Smooth muscle cell (in vitro differentiated cells): ENCODE measurements around the gene LGALS1. TPM values are rescaled to one million over a fixed set of nuclear protein-coding genes. Genes with fewer than 3 reads are reported as not detected.

Source experiments
- DNase-seq: peaks from one replicate; lab custom pipeline; 2025; ENCODE audit not compliant: unreplicated experiment; lab: John Stamatoyannopoulos, UW
- H2AFZ ChIP-seq: fragments of 200-600 bp; sonication (generic); 2 replicates; pipeline ENCODE4 v1.6.0; 2016; ENCODE audit warnings: antibody characterized with exemption, low read depth, mild to moderate bottlenecking
- H3F3A ChIP-seq: fragments of 200-600 bp; sonication (generic); 2 replicates; pipeline ENCODE4 v1.6.0; 2017; ENCODE audit warnings: antibody characterized with exemption, low read depth
- H3K27ac ChIP-seq: fragments of 200-600 bp; sonication (generic); 2 replicates; pipeline ENCODE4 v1.5.1; 2016; ENCODE audit warnings: low read depth, mild to moderate bottlenecking
- H3K27me3 ChIP-seq: fragments of 200-600 bp; sonication (generic); 2 replicates; pipeline ENCODE4 v1.6.1; 2016; ENCODE audit warnings: low read depth, mild to moderate bottlenecking
- H3K36me3 ChIP-seq: fragments of 200-600 bp; sonication (generic); 2 replicates; pipeline ENCODE4 v1.5.1; 2016; ENCODE audit warnings: low read depth
- H3K4me1 ChIP-seq: fragments of 200-600 bp; sonication (generic); 2 replicates; pipeline ENCODE4 v1.5.1; 2016; ENCODE audit warnings: low read depth
- H3K4me2 ChIP-seq: fragments of 200-600 bp; sonication (generic); 2 replicates; pipeline ENCODE4 v1.6.0; 2016; ENCODE audit warnings: mild to moderate bottlenecking
- H3K4me3 ChIP-seq: fragments of 200-600 bp; sonication (generic); 2 replicates; pipeline ENCODE4 v1.5.1; 2016; ENCODE audit warnings: mild to moderate bottlenecking
- H3K79me2 ChIP-seq: fragments of 200-600 bp; sonication (generic); 2 replicates; pipeline ENCODE4 v1.6.0; 2016; ENCODE audit warnings: low read depth, mild to moderate bottlenecking
- H3K9ac ChIP-seq: fragments of 200-600 bp; sonication (generic); 2 replicates; pipeline ENCODE4 v1.6.0; 2016; ENCODE audit warnings: low read depth
- H3K9me3 ChIP-seq: fragments of 200-600 bp; sonication (generic); replicated peaks from 2 replicates; pipeline ENCODE4 v1.5.1; 2016; ENCODE audit warnings: low read depth
- H4K20me1 ChIP-seq: fragments of 200-600 bp; sonication (generic); 2 replicates; pipeline ENCODE4 v1.6.0; 2016; ENCODE audit warnings: low read depth
- WGBS: methylation state at CpG from one replicate; pipeline ENCODE4 v1.1.7; 2016; ENCODE audit warnings: low lambda C conversion rate; 5-methylcytosine and 5-hydroxymethylcytosine counted together
- polyA plus RNA-seq: library from polyadenylated mRNA; unstranded; fragments of >200 nt; fragmentation: Nextera tagmentation; extraction: Ambion mirVana; gene quantifications from 2 replicates; pipeline ENCODE4 v1.2.1, GENCODE V29; 2016
- small RNA-seq: library from RNA; depleted of rRNA; stranded (forward); fragments of <200 nt; gene quantifications from one replicate; pipeline ENCODE3, GENCODE V24; 2014
- total RNA-seq: library from RNA; depleted of rRNA; stranded (reverse); fragments of >200 nt; gene quantifications from 2 replicates; pipeline ENCODE4 v1.2.3, GENCODE V29; 2014
- TF ChIP-seq, protein P1 (sequence below): fragments of 200-600 bp; sonication (generic); IDR thresholded peaks from 2 replicates; pipeline ENCODE4 v1.5.1; 2017; ENCODE audit warnings: borderline replicate concordance, mild to moderate bottlenecking, antibody characterized with exemption; ENCODE audit not compliant: insufficient read depth, poor library complexity, severe bottlenecking

Gene LGALS1
- total and polyA plus RNA-seq, 2 experiments from 2014 or later, result 5,079 to 5,332 TPM

DNA sequence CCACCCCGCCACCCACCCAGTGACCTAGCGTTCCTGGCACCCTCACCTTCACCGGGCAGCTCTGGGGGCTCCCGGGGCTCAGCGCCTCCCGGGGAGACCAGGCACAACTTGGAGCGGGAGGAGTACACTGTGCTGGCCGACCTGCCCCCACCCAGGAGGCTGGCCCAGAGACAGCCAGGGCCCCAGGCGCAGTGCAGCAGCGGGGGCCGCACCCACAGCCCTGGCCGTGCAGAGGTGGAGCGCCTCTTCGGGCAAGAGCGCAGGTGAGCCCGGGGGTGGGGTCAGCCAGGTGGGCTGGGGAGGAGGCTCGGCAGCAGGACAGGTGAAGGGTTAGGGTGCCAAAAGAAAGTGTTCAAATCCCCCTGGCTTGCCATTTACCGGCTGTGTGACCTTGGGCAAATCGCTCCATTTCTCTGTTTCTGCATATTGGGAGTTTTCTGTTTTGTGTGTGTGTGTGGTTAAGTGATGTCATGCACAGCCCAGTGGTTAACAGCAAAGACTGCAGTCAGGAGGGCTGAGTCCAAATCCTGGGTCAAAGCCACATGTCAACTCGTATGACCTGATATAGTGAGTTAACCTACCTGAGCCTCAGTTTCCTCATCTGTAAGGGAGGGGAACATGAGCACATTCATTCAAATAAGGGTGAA is 50.9 kb downstream of the LGALS1 start:
- Histone ChIP-seq H4K20me1 (no peaks in the 10 kb centered on the region), H3K9ac (no peak overlapping the region), H3K4me3 (no peak overlapping the region), H3K4me1 (no peaks in the 10 kb centered on the region), H3K9me3 (no peaks in the 10 kb centered on the region), H3K79me2 (no peaks in the 10 kb centered on the region), H3K27ac (no peak overlapping the region), H3K27me3 (no peaks in the 10 kb centered on the region), H3K4me2 (no peak overlapping the region), H2AFZ (no peak overlapping the region), H3F3A (no peaks in the 10 kb centered on the region), H3K36me3 (no peaks in the 10 kb centered on the region)
- TF ChIP-seq, protein P1, sequence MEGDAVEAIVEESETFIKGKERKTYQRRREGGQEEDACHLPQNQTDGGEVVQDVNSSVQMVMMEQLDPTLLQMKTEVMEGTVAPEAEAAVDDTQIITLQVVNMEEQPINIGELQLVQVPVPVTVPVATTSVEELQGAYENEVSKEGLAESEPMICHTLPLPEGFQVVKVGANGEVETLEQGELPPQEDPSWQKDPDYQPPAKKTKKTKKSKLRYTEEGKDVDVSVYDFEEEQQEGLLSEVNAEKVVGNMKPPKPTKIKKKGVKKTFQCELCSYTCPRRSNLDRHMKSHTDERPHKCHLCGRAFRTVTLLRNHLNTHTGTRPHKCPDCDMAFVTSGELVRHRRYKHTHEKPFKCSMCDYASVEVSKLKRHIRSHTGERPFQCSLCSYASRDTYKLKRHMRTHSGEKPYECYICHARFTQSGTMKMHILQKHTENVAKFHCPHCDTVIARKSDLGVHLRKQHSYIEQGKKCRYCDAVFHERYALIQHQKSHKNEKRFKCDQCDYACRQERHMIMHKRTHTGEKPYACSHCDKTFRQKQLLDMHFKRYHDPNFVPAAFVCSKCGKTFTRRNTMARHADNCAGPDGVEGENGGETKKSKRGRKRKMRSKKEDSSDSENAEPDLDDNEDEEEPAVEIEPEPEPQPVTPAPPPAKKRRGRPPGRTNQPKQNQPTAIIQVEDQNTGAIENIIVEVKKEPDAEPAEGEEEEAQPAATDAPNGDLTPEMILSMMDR, result no peak
- DNase-seq, result no peak
- WGBS, result 94% methylated on average over 20 of the region's 20 CpGs

DNA sequence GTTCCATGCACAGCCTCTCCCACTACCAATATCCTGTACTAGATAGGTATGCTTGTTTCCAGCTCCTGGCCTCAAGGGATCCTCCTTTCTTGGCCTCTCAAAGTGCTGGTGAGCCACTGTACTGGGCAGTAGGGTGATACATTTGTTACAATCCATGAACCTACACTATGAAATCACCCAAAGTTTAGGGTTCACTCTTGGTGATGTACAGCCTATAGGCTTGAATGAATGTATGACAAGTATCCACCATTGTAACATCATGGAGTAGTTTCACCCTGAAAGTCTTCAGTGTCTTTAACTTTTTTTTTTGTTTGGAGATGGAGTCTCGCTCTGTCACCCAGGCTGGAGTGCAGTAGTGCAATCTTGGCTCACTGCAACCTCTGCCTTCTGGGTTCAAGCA is 53.2 kb downstream of the LGALS1 start:
- H3K4me2 ChIP-seq, result no peak overlapping the region
- no peak overlapping the region for H3K9ac ChIP-seq
- no peaks in the 10 kb centered on the region for H3K9me3 ChIP-seq
- H4K20me1 ChIP-seq, result no peaks in the 10 kb centered on the region
- no peaks in the 10 kb centered on the region for H3K79me2 ChIP-seq
- 100% methylated on average over 1 of the region's 1 CpG for WGBS
- H3K27me3 ChIP-seq, result no peaks in the 10 kb centered on the region
- H2AFZ ChIP-seq, result no peak overlapping the region
- H3K4me3 ChIP-seq, result no peak overlapping the region
- no peak for DNase-seq
- H3K36me3 ChIP-seq, result no peaks in the 10 kb centered on the region
- H3F3A ChIP-seq, result no peaks in the 10 kb centered on the region
- no peak overlapping the region for H3K27ac ChIP-seq
- no peaks in the 10 kb centered on the region for H3K4me1 ChIP-seq
- TF ChIP-seq, protein P1, result no peak

Small RNA genes within 50 kb of the gene (small RNA-seq; reads per million reads assigned to genes)
- 0.11 reads per million for gene RN7SL385P

Other genes starting within 250 kb of the LGALS1 start
- 0.67 and 1.3 TPM in 2 replicates for gene ELFN2, start 248.2 kb upstream of the LGALS1 start, total RNA-seq
- gene ELFN2, start 248.2 kb upstream of the LGALS1 start, polyA plus RNA-seq, result 0.39 and 0.63 TPM in 2 replicates
- gene MFNG, start 189.3 kb upstream of the LGALS1 start, total RNA-seq, result not detected in 2 replicates
- 0.40 and 1.2 TPM in 2 replicates for gene MFNG, start 189.3 kb upstream of the LGALS1 start, polyA plus RNA-seq
- gene CARD10, start 156.2 kb upstream of the LGALS1 start, total RNA-seq, result 3.7 and 6.0 TPM in 2 replicates
- 2.3 and 5.4 TPM in 2 replicates for gene CARD10, start 156.2 kb upstream of the LGALS1 start, polyA plus RNA-seq
- 14.0 and 19.1 TPM in 2 replicates for gene CDC42EP1, start 115.2 kb upstream of the LGALS1 start, total RNA-seq
- gene CDC42EP1, start 115.2 kb upstream of the LGALS1 start, polyA plus RNA-seq, result 89.6 and 94.9 TPM in 2 replicates
- not detected in 2 replicates for gene LGALS2, start 95.5 kb upstream of the LGALS1 start, total RNA-seq
- gene LGALS2, start 95.5 kb upstream of the LGALS1 start, polyA plus RNA-seq, result 0.48 and 1.1 TPM in 2 replicates
- gene GGA1, start 66.8 kb upstream of the LGALS1 start, total RNA-seq, result 15.6 and 27.3 TPM in 2 replicates
- 44.0 and 59.6 TPM in 2 replicates for gene GGA1, start 66.8 kb upstream of the LGALS1 start, polyA plus RNA-seq
- gene SH3BP1, start 36.0 kb upstream of the LGALS1 start, total RNA-seq, result 20.4 and 26.6 TPM in 2 replicates
- gene SH3BP1, start 36.0 kb upstream of the LGALS1 start, polyA plus RNA-seq, result 16.6 and 33.7 TPM in 2 replicates
- 9.7 and 16.5 TPM in 2 replicates for gene PDXP, start 16.9 kb upstream of the LGALS1 start, total RNA-seq
- gene PDXP, start 16.9 kb upstream of the LGALS1 start, polyA plus RNA-seq, result 20.0 and 20.7 TPM in 2 replicates
- gene NOL12, start 10.7 kb downstream of the LGALS1 start, total RNA-seq, result 23.4 and 31.0 TPM in 2 replicates
- gene NOL12, start 10.7 kb downstream of the LGALS1 start, polyA plus RNA-seq, result 13.2 and 16.2 TPM in 2 replicates
- 39.8 and 44.6 TPM in 2 replicates for gene TRIOBP, start 21.4 kb downstream of the LGALS1 start, total RNA-seq
- gene TRIOBP, start 21.4 kb downstream of the LGALS1 start, polyA plus RNA-seq, result 95.8 and 100 TPM in 2 replicates
- 10.8 and 13.5 TPM in 2 replicates for gene GCAT, start 132.3 kb downstream of the LGALS1 start, total RNA-seq
- 21.2 and 30.6 TPM in 2 replicates for gene GCAT, start 132.3 kb downstream of the LGALS1 start, polyA plus RNA-seq
- gene GALR3, start 147.7 kb downstream of the LGALS1 start, total RNA-seq, result not detected in 2 replicates
- 0.26 TPM in 1 of 2 replicates, not detected in the other for gene GALR3, start 147.7 kb downstream of the LGALS1 start, polyA plus RNA-seq
- gene ANKRD54, start 168.7 kb downstream of the LGALS1 start, total RNA-seq, result 24.5 and 26.6 TPM in 2 replicates
- gene ANKRD54, start 168.7 kb downstream of the LGALS1 start, polyA plus RNA-seq, result 22.2 and 26.2 TPM in 2 replicates
- 264 and 274 TPM in 2 replicates for gene EIF3L, start 173.8 kb downstream of the LGALS1 start, total RNA-seq
- gene EIF3L, start 173.8 kb downstream of the LGALS1 start, polyA plus RNA-seq, result 165 and 182 TPM in 2 replicates
- 15.2 and 24.9 TPM in 2 replicates for gene MICALL1, start 230.7 kb downstream of the LGALS1 start, total RNA-seq
- 8.7 and 17.1 TPM in 2 replicates for gene MICALL1, start 230.7 kb downstream of the LGALS1 start, polyA plus RNA-seq